Upper lobe of left lung (tissue), 4 donors: ENCODE data around the gene EDA.

ENCODE experiments used
- EP300 ChIP-seq, 4 donors: sonication (generic); formaldehyde crosslinking; IDR thresholded peaks; one replicate each; pipeline ENCODE4 v1.5.1; 2017; ENCODE audit warnings: antibody characterized with exemption in 4 of 4, control low read depth in 2 of 4
- POLR2A ChIP-seq, 4 donors: fragments of 450-650 bp; IDR thresholded peaks; one replicate each; pipeline ENCODE4 v1.5.1; 2016 to 2017; ENCODE audit warnings: antibody characterized with exemption in 4 of 4, mild to moderate bottlenecking in 2 of 4
- POLR2AphosphoS5 ChIP-seq, 2 donors: sonication (generic); formaldehyde crosslinking; IDR thresholded peaks; one replicate each; pipeline ENCODE4 v1.5.1; 2017; ENCODE audit warnings: antibody characterized with exemption in 2 of 2
- TF ChIP-seq, protein P1 (sequence below), 6 experiments: fragments of 450-650 bp in 4 of 6; fragments of 200-600 bp in 2 of 6; sonication (generic) in 2 of 6; IDR thresholded peaks; one replicate each; pipeline ENCODE4 v1.5.1; 2016 to 2019; ENCODE audit warnings: antibody characterized with exemption in 6 of 6

DNA sequence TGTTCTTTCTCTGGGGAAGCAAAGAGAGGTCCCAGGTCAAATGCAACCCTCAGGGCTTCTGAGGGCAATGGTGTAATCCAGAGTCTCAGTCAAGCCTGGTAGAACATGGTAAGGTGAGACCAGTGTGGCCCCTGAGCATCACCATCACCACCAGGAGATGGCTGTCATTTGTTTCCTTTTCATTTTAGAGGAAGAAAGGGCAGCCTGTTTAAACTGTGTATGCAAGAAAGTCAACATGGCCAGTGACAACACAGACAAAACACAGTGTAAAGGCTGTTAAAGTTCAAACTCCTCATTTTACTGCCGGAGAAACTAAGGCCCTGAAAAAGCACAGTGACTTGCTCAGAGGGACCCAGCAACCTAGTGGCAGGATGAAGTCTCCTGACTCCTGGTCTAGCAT, 2.0 kb upstream of the EDA start:
- TF ChIP-seq, protein P1, sequence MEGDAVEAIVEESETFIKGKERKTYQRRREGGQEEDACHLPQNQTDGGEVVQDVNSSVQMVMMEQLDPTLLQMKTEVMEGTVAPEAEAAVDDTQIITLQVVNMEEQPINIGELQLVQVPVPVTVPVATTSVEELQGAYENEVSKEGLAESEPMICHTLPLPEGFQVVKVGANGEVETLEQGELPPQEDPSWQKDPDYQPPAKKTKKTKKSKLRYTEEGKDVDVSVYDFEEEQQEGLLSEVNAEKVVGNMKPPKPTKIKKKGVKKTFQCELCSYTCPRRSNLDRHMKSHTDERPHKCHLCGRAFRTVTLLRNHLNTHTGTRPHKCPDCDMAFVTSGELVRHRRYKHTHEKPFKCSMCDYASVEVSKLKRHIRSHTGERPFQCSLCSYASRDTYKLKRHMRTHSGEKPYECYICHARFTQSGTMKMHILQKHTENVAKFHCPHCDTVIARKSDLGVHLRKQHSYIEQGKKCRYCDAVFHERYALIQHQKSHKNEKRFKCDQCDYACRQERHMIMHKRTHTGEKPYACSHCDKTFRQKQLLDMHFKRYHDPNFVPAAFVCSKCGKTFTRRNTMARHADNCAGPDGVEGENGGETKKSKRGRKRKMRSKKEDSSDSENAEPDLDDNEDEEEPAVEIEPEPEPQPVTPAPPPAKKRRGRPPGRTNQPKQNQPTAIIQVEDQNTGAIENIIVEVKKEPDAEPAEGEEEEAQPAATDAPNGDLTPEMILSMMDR (IDR thresholded peaks at IDR 0.05): no peak
- TF ChIP-seq EP300 (IDR thresholded peaks at IDR 0.05) (no peak), POLR2A (IDR thresholded peaks at IDR 0.05) (no peak), POLR2AphosphoS5 (IDR thresholded peaks at IDR 0.05) (no peak)
